ENCODE measurements around the gene C1orf122. TPM values are rescaled to one million over a fixed set of nuclear protein-coding genes. Genes with fewer than 3 reads are reported as not detected.

The C1orf122 gene
- total RNA-seq, 2 donors from 2014 or later: 57.3 to 60.8 TPM

DNA sequence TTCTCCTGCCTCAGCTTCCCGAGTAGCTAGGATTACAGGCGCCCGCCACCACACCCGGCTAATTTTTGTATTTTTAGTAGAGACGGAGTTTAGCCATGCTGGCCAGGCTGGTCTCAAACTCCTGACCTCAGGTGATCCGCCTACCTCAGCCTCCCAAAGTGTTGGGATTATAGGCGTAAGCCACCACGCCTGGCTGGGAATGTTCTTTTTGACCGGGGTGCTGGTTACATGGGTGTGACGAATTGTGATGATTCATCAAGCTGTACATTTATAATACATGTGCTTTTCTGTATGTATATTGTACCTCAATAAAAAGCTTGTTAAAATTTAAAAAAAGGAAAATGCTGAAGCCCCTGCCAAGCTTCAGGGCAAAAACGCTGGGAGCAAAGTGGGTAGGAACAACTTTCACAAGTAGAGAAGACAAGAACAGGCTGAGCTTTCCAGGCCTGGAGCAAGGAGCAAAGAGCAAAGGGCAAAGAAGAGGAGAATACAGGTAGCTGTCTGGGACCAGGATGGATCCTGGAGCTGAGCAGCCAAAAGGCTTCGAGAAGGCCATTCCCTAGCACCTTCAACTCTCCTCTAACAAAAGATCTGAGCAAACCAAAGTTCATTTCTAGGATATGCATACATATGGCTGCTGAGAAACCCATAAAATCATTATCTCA lies 21.0 kb downstream of the C1orf122 start:
- no peak overlapping the region for H3K27ac ChIP-seq (ENCODE audit: low read depth, low read length)
- no peak for TF ChIP-seq CTCF (conservative IDR thresholded peaks at IDR 0.05)
- no peak for DNase-seq
- H3K9me3 ChIP-seq (ENCODE audit: control insufficient read depth, low read length): no peaks in the 10 kb centered on the region
- Mint-ChIP-seq H3K36me3 (ENCODE audit: low read depth) (peaks cover 46% of the 10 kb centered on the region), H3K27me3 (ENCODE audit: insufficient read depth) (no peaks in the 10 kb centered on the region), H3K4me3 (no peak overlapping the region), H3K4me1 (no peaks in the 10 kb centered on the region), H3K9me3 (no peaks in the 10 kb centered on the region), H3K27ac (no peak overlapping the region)
- H3K4me3 ChIP-seq (ENCODE audit: low read length): no peak overlapping the region
- H3K36me3 ChIP-seq (ENCODE audit: control insufficient read depth, insufficient read depth, low read length): peaks cover 53% of the 10 kb centered on the region
- no peaks in the 10 kb centered on the region for H3K4me1 ChIP-seq (ENCODE audit: control insufficient read depth, insufficient read depth, low read length)
- no peaks in the 10 kb centered on the region for H3K27me3 ChIP-seq (ENCODE audit: control insufficient read depth, insufficient read depth, low read length, poor library complexity, severe bottlenecking)
- no peak overlapping the region for H3K9ac ChIP-seq (ENCODE audit: extremely low read depth, low read length, poor library complexity, severe bottlenecking)
- WGBS, 2 experiments (ENCODE audit: insufficient coverage in 1 of 2, insufficient read length in 1 of 2): 67 to 88% methylated on average over 3 to 12 of the region's 12 CpGs

GRCh38 chr1:37831109-37831508 lies 23.5 kb downstream of the C1orf122 start:
- TF ChIP-seq CTCF (conservative IDR thresholded peaks at IDR 0.05): no peak
- Mint-ChIP-seq H3K9me3 (no peaks in the 10 kb centered on the region), H3K27ac (no peak overlapping the region), H3K36me3 (ENCODE audit: low read depth) (peaks cover 64% of the 10 kb centered on the region), H3K4me1 (no peaks in the 10 kb centered on the region), H3K27me3 (ENCODE audit: insufficient read depth) (no peaks in the 10 kb centered on the region), H3K4me3 (no peak overlapping the region)
- Histone ChIP-seq H3K4me1 (ENCODE audit: control insufficient read depth, insufficient read depth, low read length) (no peaks in the 10 kb centered on the region), H3K27me3 (ENCODE audit: control insufficient read depth, insufficient read depth, low read length, poor library complexity, severe bottlenecking) (no peaks in the 10 kb centered on the region), H3K36me3 (ENCODE audit: control insufficient read depth, insufficient read depth, low read length) (peaks cover 72% of the 10 kb centered on the region), H3K9ac (ENCODE audit: extremely low read depth, low read length, poor library complexity, severe bottlenecking) (no peak overlapping the region), H3K27ac (ENCODE audit: low read depth, low read length) (no peak overlapping the region), H3K9me3 (ENCODE audit: control insufficient read depth, low read length) (no peaks in the 10 kb centered on the region), H3K4me3 (ENCODE audit: low read length) (no peak overlapping the region)
- WGBS, 2 experiments (ENCODE audit: insufficient coverage in 1 of 2, insufficient read length in 1 of 2): 95 to 100% methylated on average over 2 to 4 of the region's 4 CpGs
- no peak for DNase-seq

DNA sequence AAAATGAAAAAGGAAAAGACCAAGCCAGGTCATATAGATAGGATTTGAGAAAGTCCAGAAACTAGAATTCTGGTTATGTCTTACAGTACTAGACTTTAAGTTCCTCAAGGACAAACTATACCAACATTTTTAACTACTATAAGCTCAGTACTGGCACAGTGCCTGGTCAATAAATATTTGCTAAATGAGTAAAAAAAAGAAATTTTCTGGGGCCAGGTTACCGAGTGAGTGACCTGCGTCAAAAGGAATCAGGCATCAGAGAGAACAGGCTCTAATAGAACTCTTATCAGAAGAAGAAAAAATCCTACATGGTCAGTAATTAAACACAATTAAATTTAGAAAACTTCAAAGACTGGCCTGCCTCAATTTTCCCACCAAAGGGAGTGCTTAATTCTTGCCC lies 24.2 kb downstream of the C1orf122 start:
- H3K36me3 Mint-ChIP-seq (ENCODE audit: low read depth): peaks cover 65% of the 10 kb centered on the region
- H3K27ac ChIP-seq (ENCODE audit: low read depth, low read length): no peak overlapping the region
- H3K4me3 Mint-ChIP-seq: no peak overlapping the region
- no peaks in the 10 kb centered on the region for H3K9me3 Mint-ChIP-seq
- H3K4me1 ChIP-seq (ENCODE audit: control insufficient read depth, insufficient read depth, low read length): no peaks in the 10 kb centered on the region
- no peak overlapping the region for H3K4me3 ChIP-seq (ENCODE audit: low read length)
- H3K36me3 ChIP-seq (ENCODE audit: control insufficient read depth, insufficient read depth, low read length): peaks cover 72% of the 10 kb centered on the region
- H3K9ac ChIP-seq (ENCODE audit: extremely low read depth, low read length, poor library complexity, severe bottlenecking): no peak overlapping the region
- H3K27me3 Mint-ChIP-seq (ENCODE audit: insufficient read depth): no peaks in the 10 kb centered on the region
- TF ChIP-seq CTCF (conservative IDR thresholded peaks at IDR 0.05): no peak
- H3K27me3 ChIP-seq (ENCODE audit: control insufficient read depth, insufficient read depth, low read length, poor library complexity, severe bottlenecking): no peaks in the 10 kb centered on the region
- 94% methylated on average over 2 of the region's 2 CpGs; no CpG with 5 or more reads in 1 of the 2 experiments for WGBS, 2 experiments (ENCODE audit: insufficient coverage in 1 of 2, insufficient read length in 1 of 2)
- no peak overlapping the region for H3K27ac Mint-ChIP-seq
- H3K4me1 Mint-ChIP-seq: no peaks in the 10 kb centered on the region
- DNase-seq: no peak
- H3K9me3 ChIP-seq (ENCODE audit: control insufficient read depth, low read length): no peaks in the 10 kb centered on the region
